Fibroblast of mammary gland (primary cell): ENCODE measurements around the gene RAB3GAP2.

ENCODE experiments used
- DNase-seq: peaks from one replicate; pipeline ENCODE4 v3.0.0-alpha.2; 2010; ENCODE audit warnings: low read depth
- H3K4me3 ChIP-seq: 2 replicates; pipeline ENCODE4 v1.5.1; 2011; ENCODE audit warnings: low read depth, mild to moderate bottlenecking, low read length, moderate library complexity; ENCODE audit not compliant: control insufficient read depth
- TF ChIP-seq, protein P1 (sequence below): conservative IDR thresholded peaks from 2 replicates; pipeline ENCODE4 v1.5.1; 2011; ENCODE audit warnings: low read depth, low read length, inconsistent platforms; ENCODE audit not compliant: control insufficient read depth, insufficient read depth

RAB3GAP2 gene

DNA sequence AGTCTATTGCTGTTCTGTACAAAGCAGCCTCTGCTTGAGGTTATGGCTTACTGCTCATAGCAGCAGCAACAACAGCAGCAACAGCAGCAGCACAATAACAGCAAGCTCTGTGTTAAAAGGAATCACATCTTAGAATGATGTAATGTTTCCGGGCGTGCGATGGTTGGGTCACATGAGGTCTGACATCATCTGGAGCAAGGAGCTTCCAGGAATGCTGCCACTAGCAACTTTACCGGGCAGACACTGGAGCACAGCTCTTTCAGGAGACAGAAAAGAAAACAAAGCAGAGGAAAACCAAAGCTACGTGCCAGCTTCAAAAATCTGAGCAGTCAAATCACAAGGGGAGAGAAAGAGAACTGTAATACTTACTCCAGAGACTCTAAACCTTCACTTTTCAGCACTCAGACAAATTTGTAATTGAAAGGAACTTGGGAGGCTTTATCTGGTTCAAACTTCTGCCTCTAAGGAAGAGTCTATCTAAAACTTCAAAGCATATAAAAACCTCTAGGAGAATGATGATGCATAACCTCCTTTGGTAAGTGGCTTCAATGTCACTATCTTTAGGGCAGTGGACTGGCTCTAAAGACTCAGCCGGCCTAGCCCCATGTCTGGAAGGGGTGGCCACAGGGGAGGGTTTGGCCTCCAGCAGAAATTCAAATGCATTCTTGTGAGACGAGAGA is 28.3 kb upstream of the RAB3GAP2 start:
- H3K4me3 ChIP-seq: no peak overlapping the region
- TF ChIP-seq, protein P1, sequence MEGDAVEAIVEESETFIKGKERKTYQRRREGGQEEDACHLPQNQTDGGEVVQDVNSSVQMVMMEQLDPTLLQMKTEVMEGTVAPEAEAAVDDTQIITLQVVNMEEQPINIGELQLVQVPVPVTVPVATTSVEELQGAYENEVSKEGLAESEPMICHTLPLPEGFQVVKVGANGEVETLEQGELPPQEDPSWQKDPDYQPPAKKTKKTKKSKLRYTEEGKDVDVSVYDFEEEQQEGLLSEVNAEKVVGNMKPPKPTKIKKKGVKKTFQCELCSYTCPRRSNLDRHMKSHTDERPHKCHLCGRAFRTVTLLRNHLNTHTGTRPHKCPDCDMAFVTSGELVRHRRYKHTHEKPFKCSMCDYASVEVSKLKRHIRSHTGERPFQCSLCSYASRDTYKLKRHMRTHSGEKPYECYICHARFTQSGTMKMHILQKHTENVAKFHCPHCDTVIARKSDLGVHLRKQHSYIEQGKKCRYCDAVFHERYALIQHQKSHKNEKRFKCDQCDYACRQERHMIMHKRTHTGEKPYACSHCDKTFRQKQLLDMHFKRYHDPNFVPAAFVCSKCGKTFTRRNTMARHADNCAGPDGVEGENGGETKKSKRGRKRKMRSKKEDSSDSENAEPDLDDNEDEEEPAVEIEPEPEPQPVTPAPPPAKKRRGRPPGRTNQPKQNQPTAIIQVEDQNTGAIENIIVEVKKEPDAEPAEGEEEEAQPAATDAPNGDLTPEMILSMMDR: no peak
- DNase-seq: peak; percentile 90

DNA sequence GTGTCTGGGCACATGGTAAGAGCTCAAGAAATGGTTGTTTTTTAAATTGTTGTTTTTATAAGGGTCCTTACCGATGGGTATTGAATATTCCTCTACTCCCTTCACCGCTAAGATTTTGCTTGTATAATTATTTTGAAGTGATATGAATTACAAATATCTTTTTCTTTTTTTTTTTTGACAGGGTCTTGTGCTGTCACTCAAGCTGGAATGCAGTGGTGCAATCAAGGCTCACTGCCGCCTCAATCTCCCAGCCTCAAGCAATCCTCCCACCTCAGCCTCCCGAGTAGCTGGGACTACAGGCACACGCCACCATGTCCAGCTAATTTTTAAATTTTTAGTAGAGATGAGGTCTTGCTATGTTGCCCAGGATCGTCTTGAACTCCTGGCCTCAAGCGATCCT is 27.1 kb upstream of the RAB3GAP2 start:
- no peak overlapping the region for H3K4me3 ChIP-seq
- DNase-seq: no peak
- TF ChIP-seq, protein P1: no peak

DNA sequence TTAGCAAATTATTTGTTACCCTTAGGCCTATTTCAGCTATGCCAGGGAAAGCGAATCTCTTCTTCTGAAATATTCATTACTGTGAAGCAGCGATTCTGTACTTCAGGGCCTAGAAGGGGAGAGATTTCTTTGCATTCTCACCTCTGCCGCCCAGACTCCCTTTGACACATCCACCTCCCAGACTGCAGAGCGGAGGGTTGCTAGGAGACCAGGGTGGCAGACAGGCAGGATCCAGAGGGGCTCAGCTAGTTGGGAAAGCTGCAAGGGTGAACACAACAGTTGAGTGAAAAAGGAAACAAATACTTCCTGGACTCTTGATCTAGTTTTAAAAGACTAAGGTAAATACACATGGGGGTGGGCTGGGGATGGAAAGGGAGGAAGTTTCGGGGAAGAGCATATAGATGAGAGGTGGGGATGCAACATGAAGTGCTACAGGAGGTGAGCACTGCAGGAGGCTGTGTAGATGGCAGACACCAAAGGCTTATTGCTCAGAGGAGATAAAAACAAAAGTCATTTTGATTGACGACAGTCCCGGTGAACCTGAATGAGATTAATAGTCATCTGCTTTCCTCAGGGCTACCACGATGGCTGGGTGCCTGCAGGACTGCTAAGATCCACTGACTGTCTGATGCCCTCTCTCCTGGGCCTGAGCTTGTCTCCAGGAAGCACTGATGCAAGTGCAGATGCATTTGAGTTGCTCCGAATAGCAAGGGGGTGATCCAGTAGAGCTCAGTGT is 26.4 kb upstream of the RAB3GAP2 start:
- H3K4me3 ChIP-seq: no peak overlapping the region
- TF ChIP-seq, protein P1: no peak
- no peak for DNase-seq

DNA sequence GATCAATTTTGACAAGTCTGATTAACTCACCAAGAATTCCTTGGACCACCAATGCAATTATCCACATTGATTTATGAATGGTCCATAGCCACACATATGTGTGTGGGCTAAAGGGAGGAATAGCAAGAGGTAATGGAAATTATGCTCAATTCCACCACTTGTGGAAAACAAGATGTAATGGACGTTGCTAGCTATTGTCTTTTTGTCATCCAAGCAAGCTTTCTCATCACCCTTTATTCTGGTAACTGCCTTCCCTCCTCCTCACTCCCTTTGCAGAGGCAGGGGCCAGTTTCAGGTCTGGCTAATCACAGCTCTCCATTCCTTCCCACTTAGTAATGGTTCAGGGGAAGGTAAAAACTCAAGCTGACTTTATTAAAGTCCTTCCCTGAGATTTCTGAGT is 24.7 kb upstream of the RAB3GAP2 start:
- TF ChIP-seq, protein P1: no peak
- H3K4me3 ChIP-seq: no peak overlapping the region
- DNase-seq: peak; percentile 43

- no peak overlapping the region for H3K4me3 ChIP-seq
- TF ChIP-seq, protein P1: no peak
- peak; percentile 58 for DNase-seq
Observed at GRCh38 chr1:220294846-220295301, 22.6 kb upstream of the RAB3GAP2 start.

DNA sequence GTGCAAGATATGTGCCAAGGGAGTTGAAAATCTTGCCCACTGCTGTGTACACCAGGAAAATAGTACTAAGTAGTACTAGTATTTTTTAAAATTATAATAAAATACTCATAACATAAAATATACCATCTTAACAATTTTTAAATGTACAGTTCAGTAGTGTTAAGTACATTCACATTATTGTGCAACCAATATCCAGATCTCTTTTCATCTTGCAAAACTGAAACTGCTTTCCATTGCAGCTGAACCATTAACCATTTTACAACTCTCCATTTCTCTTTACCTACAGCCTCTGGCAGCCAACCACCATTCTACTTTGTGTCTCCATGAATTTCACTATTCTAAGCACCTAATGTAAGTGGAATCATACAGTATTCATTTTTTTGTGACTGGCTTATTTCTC is 19.3 kb upstream of the RAB3GAP2 start:
- TF ChIP-seq, protein P1: no peak
- no peak for DNase-seq
- no peak overlapping the region for H3K4me3 ChIP-seq
